ENCODE results near the gene TSPAN11.

TSPAN11 gene

GRCh38 chr12:30900351-30900750 lies 26.2 kb upstream of the TSPAN11 start:
- H3K36me3 Mint-ChIP-seq (ENCODE audit: insufficient read depth) = no peaks in the 10 kb centered on the region
- H3K4me3 Mint-ChIP-seq = no peak overlapping the region
- H3K27ac Mint-ChIP-seq = no peak overlapping the region
- ATAC-seq (replicated peaks) = no peak
- no peak for DNase-seq
- no peaks in the 10 kb centered on the region for H3K9me3 Mint-ChIP-seq
- no peaks in the 10 kb centered on the region for H3K4me1 Mint-ChIP-seq (ENCODE audit: low read depth in 2 of 2)
- H3K27me3 Mint-ChIP-seq = peaks cover 26 to 38% of the 10 kb centered on the region in 2 donors

- no peak overlapping the region for H3K4me3 Mint-ChIP-seq
- H3K27ac Mint-ChIP-seq = no peak overlapping the region
- no peak for ATAC-seq (replicated peaks)
Observed at GRCh38 chr12:30902001-30902400, 24.5 kb upstream of the TSPAN11 start.

GRCh38 chr12:30902596-30902995 lies 24.0 kb upstream of the TSPAN11 start:
- H3K36me3 Mint-ChIP-seq (ENCODE audit: insufficient read depth) = no peaks in the 10 kb centered on the region
- H3K27ac Mint-ChIP-seq = no peak overlapping the region
- H3K4me3 Mint-ChIP-seq = no peak overlapping the region
- peaks cover 12 to 21% of the 10 kb centered on the region in 2 donors for H3K27me3 Mint-ChIP-seq
- no peaks in the 10 kb centered on the region for H3K9me3 Mint-ChIP-seq
- DNase-seq (no peak), ATAC-seq (replicated peaks) (no peak)
- no peaks in the 10 kb centered on the region for H3K4me1 Mint-ChIP-seq (ENCODE audit: low read depth in 2 of 2)

More at GRCh38 chr12:30902001-30902400, 24.5 kb upstream of the TSPAN11 start:
- H3K9me3 Mint-ChIP-seq = no peaks in the 10 kb centered on the region
- H3K4me1 Mint-ChIP-seq (ENCODE audit: low read depth in 2 of 2) = no peaks in the 10 kb centered on the region
- H3K36me3 Mint-ChIP-seq (ENCODE audit: insufficient read depth) = no peaks in the 10 kb centered on the region
- H3K27me3 Mint-ChIP-seq = peaks cover 17 to 27% of the 10 kb centered on the region in 2 donors
- DNase-seq = no peak

GRCh38 chr12:30905463-30906009 lies 21.0 kb upstream of the TSPAN11 start:
- H3K9me3 Mint-ChIP-seq = no peaks in the 10 kb centered on the region
- H3K4me3 Mint-ChIP-seq = no peak overlapping the region
- no peak for DNase-seq
- no peak for ATAC-seq (replicated peaks)
- H3K27ac Mint-ChIP-seq = no peak overlapping the region
- no peaks in the 10 kb centered on the region for H3K4me1 Mint-ChIP-seq (ENCODE audit: low read depth in 2 of 2)
- H3K36me3 Mint-ChIP-seq (ENCODE audit: insufficient read depth) = no peaks in the 10 kb centered on the region
- peaks cover 3 to 19% of the 10 kb centered on the region in 2 donors for H3K27me3 Mint-ChIP-seq

GRCh38 chr12:30908076-30908721 lies 18.3 kb upstream of the TSPAN11 start:
- ATAC-seq (replicated peaks) (no peak), DNase-seq (no peak)
- Mint-ChIP-seq H3K9me3 (no peaks in the 10 kb centered on the region), H3K27me3 (peaks cover 2 to 22% of the 10 kb centered on the region in 2 donors), H3K4me1 (ENCODE audit: low read depth in 2 of 2) (no peaks in the 10 kb centered on the region), H3K36me3 (ENCODE audit: insufficient read depth) (no peaks in the 10 kb centered on the region), H3K27ac (no peak overlapping the region), H3K4me3 (no peak overlapping the region)

- Mint-ChIP-seq H3K4me1 (ENCODE audit: low read depth in 2 of 2) (no peaks in the 10 kb centered on the region), H3K4me3 (no peak overlapping the region), H3K27me3 (peaks cover 7 to 28% of the 10 kb centered on the region in 2 donors), H3K27ac (no peak overlapping the region), H3K36me3 (ENCODE audit: insufficient read depth) (no peaks in the 10 kb centered on the region), H3K9me3 (no peaks in the 10 kb centered on the region)
- no peak for DNase-seq
- no peak for ATAC-seq (replicated peaks)
Observed at GRCh38 chr12:30908722-30909348, 17.7 kb upstream of the TSPAN11 start.

- DNase-seq (no peak), ATAC-seq (replicated peaks) (no peak)
- Mint-ChIP-seq H3K36me3 (ENCODE audit: insufficient read depth) (no peaks in the 10 kb centered on the region), H3K4me1 (ENCODE audit: low read depth in 2 of 2) (no peaks in the 10 kb centered on the region), H3K27ac (no peak overlapping the region), H3K27me3 (peaks cover 7 to 30% of the 10 kb centered on the region in 2 donors), H3K4me3 (no peak overlapping the region), H3K9me3 (no peaks in the 10 kb centered on the region)
Observed at GRCh38 chr12:30909349-30910037, 17.1 kb upstream of the TSPAN11 start.

GRCh38 chr12:30910038-30910350 lies 16.6 kb upstream of the TSPAN11 start:
- Mint-ChIP-seq H3K9me3 (no peaks in the 10 kb centered on the region), H3K27ac (no peak overlapping the region), H3K4me1 (ENCODE audit: low read depth in 2 of 2) (no peaks in the 10 kb centered on the region), H3K27me3 (peaks cover 7 to 30% of the 10 kb centered on the region in 2 donors), H3K4me3 (no peak overlapping the region), H3K36me3 (ENCODE audit: insufficient read depth) (no peaks in the 10 kb centered on the region)
- ATAC-seq (replicated peaks) (no peak), DNase-seq (no peak)

- DNase-seq (no peak), ATAC-seq (replicated peaks) (no peak)
- no peaks in the 10 kb centered on the region for H3K4me1 Mint-ChIP-seq (ENCODE audit: low read depth in 2 of 2)
- no peak overlapping the region for H3K27ac Mint-ChIP-seq
- no peak overlapping the region for H3K4me3 Mint-ChIP-seq
- peaks cover 9 to 30% of the 10 kb centered on the region in 2 donors for H3K27me3 Mint-ChIP-seq
- H3K9me3 Mint-ChIP-seq = no peaks in the 10 kb centered on the region
- H3K36me3 Mint-ChIP-seq (ENCODE audit: insufficient read depth) = no peaks in the 10 kb centered on the region
Observed at GRCh38 chr12:30911207-30911606, 15.3 kb upstream of the TSPAN11 start.

- no peaks in the 10 kb centered on the region for H3K36me3 Mint-ChIP-seq (ENCODE audit: insufficient read depth)
Observed at GRCh38 chr12:30913323-30913722, 13.2 kb upstream of the TSPAN11 start.

GRCh38 chr12:30914986-30915591 lies 11.5 kb upstream of the TSPAN11 start:
- ATAC-seq (replicated peaks) (no peak), DNase-seq (no peak)
- Mint-ChIP-seq H3K4me3 (no peak overlapping the region), H3K27me3 (peaks cover 12 to 15% of the 10 kb centered on the region in 2 donors), H3K27ac (no peak overlapping the region), H3K36me3 (ENCODE audit: insufficient read depth) (no peaks in the 10 kb centered on the region), H3K4me1 (ENCODE audit: low read depth in 2 of 2) (no peaks in the 10 kb centered on the region), H3K9me3 (no peaks in the 10 kb centered on the region)

More at GRCh38 chr12:30913323-30913722, 13.2 kb upstream of the TSPAN11 start:
- no peaks in the 10 kb centered on the region for H3K4me1 Mint-ChIP-seq (ENCODE audit: low read depth in 2 of 2)
- no peak overlapping the region for H3K4me3 Mint-ChIP-seq
- H3K9me3 Mint-ChIP-seq = no peaks in the 10 kb centered on the region
- ATAC-seq (replicated peaks) (no peak), DNase-seq (no peak)
- no peak overlapping the region for H3K27ac Mint-ChIP-seq
- H3K27me3 Mint-ChIP-seq = peaks cover 15 to 24% of the 10 kb centered on the region in 2 donors

- no peak overlapping the region for H3K4me3 Mint-ChIP-seq
- peaks cover 0 to 3% of the 10 kb centered on the region in 2 donors for H3K9me3 Mint-ChIP-seq
- peaks cover 31 to 51% of the 10 kb centered on the region in 2 donors for H3K27me3 Mint-ChIP-seq
- no peak overlapping the region for H3K27ac Mint-ChIP-seq
- no peak for DNase-seq
- no peaks in the 10 kb centered on the region for H3K4me1 Mint-ChIP-seq (ENCODE audit: low read depth in 2 of 2)
- H3K36me3 Mint-ChIP-seq (ENCODE audit: insufficient read depth) = no peaks in the 10 kb centered on the region
- no peak for ATAC-seq (replicated peaks)
Observed at GRCh38 chr12:30923057-30923456, 3.5 kb upstream of the TSPAN11 start.

GRCh38 chr12:30925607-30926242 lies 823 bp upstream of the TSPAN11 start:
- ATAC-seq (replicated peaks) = no peak
- no peak for DNase-seq
- Mint-ChIP-seq H3K27me3 (peaks cover 53 to 77% of the 10 kb centered on the region in 2 donors), H3K4me3 (no peak overlapping the region), H3K4me1 (ENCODE audit: low read depth in 2 of 2) (no peaks in the 10 kb centered on the region), H3K36me3 (ENCODE audit: insufficient read depth) (no peaks in the 10 kb centered on the region), H3K27ac (no peak overlapping the region), H3K9me3 (peaks cover 0 to 3% of the 10 kb centered on the region in 2 donors)
